H9 (cell line): Measurements from ENCODE around the gene TMEM132D. TPM values are rescaled to one million over a fixed set of nuclear protein-coding genes. Genes with fewer than 3 reads are reported as not detected.

ENCODE experiments used
- DNase-seq: peaks from one replicate; pipeline ENCODE4 v3.0.0-alpha.2; 2017
- H2AFZ ChIP-seq: one replicate; pipeline ENCODE4 v1.6.1; 2013; ENCODE audit warnings: mild to moderate bottlenecking, low read length, control low read depth, moderate library complexity
- H2AK5ac ChIP-seq: 2 replicates; pipeline ENCODE4 v1.6.1; 2013; ENCODE audit warnings: low read length, control low read depth, mixed read lengths; ENCODE audit not compliant: insufficient read length
- H2BK120ac ChIP-seq: one replicate; pipeline ENCODE4 v1.6.1; 2013; ENCODE audit warnings: low read depth, mild to moderate bottlenecking, low read length, control low read depth, inconsistent platforms; ENCODE audit not compliant: poor library complexity, severe bottlenecking
- H2BK12ac ChIP-seq: 2 replicates; pipeline ENCODE4 v1.6.1; 2013; ENCODE audit warnings: low read length, control low read depth, mixed read lengths, low read depth; ENCODE audit not compliant: insufficient read length
- H2BK15ac ChIP-seq: 2 replicates; pipeline ENCODE4 v1.6.1; 2013; ENCODE audit warnings: low read depth, low read length, control low read depth
- H2BK20ac ChIP-seq: one replicate; pipeline ENCODE4 v1.6.1; 2013; ENCODE audit warnings: low read depth, mild to moderate bottlenecking, low read length, control low read depth, inconsistent platforms; ENCODE audit not compliant: poor library complexity, severe bottlenecking
- H2BK5ac ChIP-seq: 2 replicates; pipeline ENCODE4 v1.6.1; 2013; ENCODE audit warnings: low read length, control low read depth, mixed read lengths; ENCODE audit not compliant: insufficient read length
- H3K14ac ChIP-seq: 2 replicates; pipeline ENCODE4 v1.6.1; 2013; ENCODE audit warnings: low read length, control low read depth; ENCODE audit not compliant: insufficient read depth
- H3K18ac ChIP-seq: 2 replicates; pipeline ENCODE4 v1.6.1; 2013; ENCODE audit warnings: low read depth, mild to moderate bottlenecking, mixed read lengths, low read length, control low read depth; ENCODE audit not compliant: insufficient read length
- H3K23ac ChIP-seq: 2 replicates; pipeline ENCODE4 v1.6.1; 2013; ENCODE audit warnings: low read length, control low read depth, mixed read lengths, low read depth; ENCODE audit not compliant: insufficient read length
- H3K23me2 ChIP-seq: 2 replicates; pipeline ENCODE4 v1.6.1; 2013; ENCODE audit warnings: low read depth, mild to moderate bottlenecking, mixed read lengths, low read length, control low read depth; ENCODE audit not compliant: insufficient read length, poor library complexity, severe bottlenecking
- H3K27ac ChIP-seq: 2 replicates; pipeline ENCODE4 v1.5.1; 2013; ENCODE audit warnings: low read length, control low read depth, mixed read lengths, low read depth; ENCODE audit not compliant: insufficient read length
- H3K27me3 ChIP-seq: 2 replicates; pipeline ENCODE4 v1.6.1; 2013; ENCODE audit warnings: low read length, control low read depth, inconsistent platforms; ENCODE audit not compliant: insufficient read depth
- H3K4ac ChIP-seq: 2 replicates; pipeline ENCODE4 v1.6.1; 2013; ENCODE audit warnings: low read depth, mild to moderate bottlenecking, control low read depth, inconsistent platforms, low read length, moderate library complexity
- H3K4me1 ChIP-seq: 2 replicates; pipeline ENCODE4 v1.6.1; 2013; ENCODE audit warnings: low read length, control low read depth, inconsistent platforms; ENCODE audit not compliant: insufficient read depth
- H3K4me2 ChIP-seq: 2 replicates; pipeline ENCODE4 v1.6.1; 2013; ENCODE audit warnings: low read length, control low read depth, mixed read lengths; ENCODE audit not compliant: insufficient read length, insufficient read depth
- H3K56ac ChIP-seq: 2 replicates; pipeline ENCODE4 v1.6.1; 2013; ENCODE audit warnings: low read depth, mild to moderate bottlenecking, mixed read lengths, low read length, control low read depth; ENCODE audit not compliant: insufficient read length
- H3K79me1 ChIP-seq: 2 replicates; pipeline ENCODE4 v1.6.1; 2013; ENCODE audit warnings: low read depth, mild to moderate bottlenecking, moderate library complexity, low read length, control low read depth, inconsistent platforms; ENCODE audit not compliant: insufficient read depth, poor library complexity, severe bottlenecking
- H3K79me2 ChIP-seq: 2 replicates; pipeline ENCODE4 v1.6.1; 2013; ENCODE audit warnings: low read length, control low read depth, inconsistent platforms; ENCODE audit not compliant: insufficient read depth
- H3K9ac ChIP-seq: 2 replicates; pipeline ENCODE4 v1.6.1; 2013; ENCODE audit warnings: low read length, control low read depth, mixed read lengths; ENCODE audit not compliant: insufficient read length; ENCODE audit errors: extremely low read depth
- H3K9me3 ChIP-seq: one replicate; pipeline ENCODE4 v1.6.1; 2013; ENCODE audit warnings: low read depth, low read length, inconsistent platforms; ENCODE audit not compliant: control insufficient read depth
- H3T11ph ChIP-seq: one replicate; pipeline ENCODE4 v1.6.1; 2013; ENCODE audit warnings: mild to moderate bottlenecking, low read length, control low read depth, inconsistent platforms
- H4K20me1 ChIP-seq: one replicate; pipeline ENCODE4 v1.6.1; 2013; ENCODE audit not compliant: control insufficient read depth, insufficient read length, insufficient read depth
- H4K5ac ChIP-seq: 2 replicates; pipeline ENCODE4 v1.6.1; 2013; ENCODE audit warnings: low read depth, mild to moderate bottlenecking, mixed read lengths, low read length, control low read depth; ENCODE audit not compliant: insufficient read length
- H4K8ac ChIP-seq: replicated peaks from 2 replicates; pipeline ENCODE4 v1.6.1; 2013; ENCODE audit warnings: low read length, control low read depth, mixed read lengths, low read depth; ENCODE audit not compliant: insufficient read length
- H4K91ac ChIP-seq: 2 replicates; pipeline ENCODE4 v1.6.1; 2013; ENCODE audit warnings: low read depth, mild to moderate bottlenecking, moderate library complexity, mixed read lengths, low read length, control low read depth; ENCODE audit not compliant: insufficient read length
- H3K27ac Mint-ChIP-seq, 3 experiments: 2 replicates in 2 of 3; 3 replicates in 1 of 3; pipeline ENCODE4 v1.8.0; 2020 to 2021; ENCODE audit warnings: mixed read lengths in 3 of 3, mild to moderate bottlenecking in 1 of 3, moderate library complexity in 1 of 3
- H3K27me3 Mint-ChIP-seq: 2 replicates; pipeline ENCODE4 v1.8.0; 2021; ENCODE audit warnings: low read depth, mild to moderate bottlenecking, moderate library complexity, mixed read lengths
- H3K36me3 Mint-ChIP-seq, 3 experiments: 2 replicates in 2 of 3; 3 replicates in 1 of 3; pipeline ENCODE4 v1.8.0; 2020 to 2021; ENCODE audit warnings: low read depth in 3 of 3, mixed read lengths in 3 of 3; ENCODE audit not compliant: insufficient read depth in 1 of 3
- H3K4me1 Mint-ChIP-seq, 2 experiments: 2 replicates each; pipeline ENCODE4 v1.8.0; 2020; ENCODE audit warnings: mixed read lengths in 2 of 2
- H3K4me3 Mint-ChIP-seq, 2 experiments: 2 replicates in 1 of 2; 3 replicates in 1 of 2; pipeline ENCODE4 v1.8.0; 2020 to 2021; ENCODE audit warnings: mild to moderate bottlenecking in 2 of 2, mixed read lengths in 2 of 2, moderate library complexity in 1 of 2
- H3K9me3 Mint-ChIP-seq, 2 experiments: 2 replicates in 1 of 2; 3 replicates in 1 of 2; pipeline ENCODE4 v1.8.0; 2020; ENCODE audit warnings: mild to moderate bottlenecking in 2 of 2, mixed read lengths in 2 of 2, moderate library complexity in 1 of 2
- WGBS: extraction: QIAGEN DNeasy Blood & Tissue Kit; methylation state at CpG from one replicate; pipeline ENCODE4 v1.1.7; 2013; ENCODE audit warnings: missing lambda C conversion rate, low lambda C conversion rate, mixed read lengths; ENCODE audit not compliant: insufficient read length; ENCODE audit errors: extremely low coverage; 5-methylcytosine and 5-hydroxymethylcytosine counted together
- total RNA-seq: library from RNA; stranded (reverse); gene quantifications from 2 replicates; pipeline ENCODE4 v1.2.1, GENCODE V29; 2021
- TF ChIP-seq, protein P1 (sequence below): fragments of 200-600 bp; sonication (generic); conservative IDR thresholded peaks from 3 replicates; pipeline ENCODE4 v1.8.0; 2021; ENCODE audit warnings: antibody characterized with exemption, mild to moderate bottlenecking

The TMEM132D gene
- total RNA-seq, 1 experiment from 2014 or later, result 6.1 TPM

DNA sequence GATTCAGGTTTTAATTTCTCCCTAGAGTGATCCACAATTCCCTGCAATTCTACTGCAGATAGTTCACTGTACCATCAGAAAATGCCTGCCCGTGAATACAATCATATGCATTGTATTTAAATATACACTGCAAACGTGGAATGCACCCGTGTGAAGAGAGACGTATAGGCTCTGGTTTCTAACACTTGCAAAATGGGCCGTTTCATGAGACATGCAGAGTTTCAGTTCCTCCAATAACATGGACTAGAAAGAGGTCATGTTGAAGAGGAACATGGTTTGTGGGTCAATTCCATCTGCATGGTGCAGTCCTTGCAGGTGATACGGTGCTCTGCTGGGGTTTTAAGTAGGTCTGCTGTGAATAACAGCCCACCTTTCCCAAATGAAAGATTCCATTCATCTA lies 373.3 kb downstream of the TMEM132D start:
- WGBS, result no CpG with 5 or more reads among the region's 6 CpGs
- no peaks in the 10 kb centered on the region for H3K27me3 ChIP-seq

More for the DNA sequence above, 373.3 kb downstream of the TMEM132D start:
- TF ChIP-seq, protein P1, sequence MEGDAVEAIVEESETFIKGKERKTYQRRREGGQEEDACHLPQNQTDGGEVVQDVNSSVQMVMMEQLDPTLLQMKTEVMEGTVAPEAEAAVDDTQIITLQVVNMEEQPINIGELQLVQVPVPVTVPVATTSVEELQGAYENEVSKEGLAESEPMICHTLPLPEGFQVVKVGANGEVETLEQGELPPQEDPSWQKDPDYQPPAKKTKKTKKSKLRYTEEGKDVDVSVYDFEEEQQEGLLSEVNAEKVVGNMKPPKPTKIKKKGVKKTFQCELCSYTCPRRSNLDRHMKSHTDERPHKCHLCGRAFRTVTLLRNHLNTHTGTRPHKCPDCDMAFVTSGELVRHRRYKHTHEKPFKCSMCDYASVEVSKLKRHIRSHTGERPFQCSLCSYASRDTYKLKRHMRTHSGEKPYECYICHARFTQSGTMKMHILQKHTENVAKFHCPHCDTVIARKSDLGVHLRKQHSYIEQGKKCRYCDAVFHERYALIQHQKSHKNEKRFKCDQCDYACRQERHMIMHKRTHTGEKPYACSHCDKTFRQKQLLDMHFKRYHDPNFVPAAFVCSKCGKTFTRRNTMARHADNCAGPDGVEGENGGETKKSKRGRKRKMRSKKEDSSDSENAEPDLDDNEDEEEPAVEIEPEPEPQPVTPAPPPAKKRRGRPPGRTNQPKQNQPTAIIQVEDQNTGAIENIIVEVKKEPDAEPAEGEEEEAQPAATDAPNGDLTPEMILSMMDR, result no peak
- peaks cover 3% of the 10 kb centered on the region; the same call in 1 of the 2 replicates for H3K4me1 ChIP-seq
- no peaks in the 10 kb centered on the region for H3K79me2 ChIP-seq
- H2AFZ ChIP-seq, result no peak overlapping the region
- no peak overlapping the region for H3K4me3 Mint-ChIP-seq
- H3K9me3 ChIP-seq, result no peaks in the 10 kb centered on the region
- H2AK5ac ChIP-seq, result no peak overlapping the region
- H3K79me1 ChIP-seq, result no peaks in the 10 kb centered on the region
- H3K36me3 Mint-ChIP-seq, result no peaks in the 10 kb centered on the region; a peak in 1 of 7 replicates
- H3K4ac ChIP-seq, result no peak overlapping the region
- no peak overlapping the region for H3K27ac Mint-ChIP-seq
- no peak overlapping the region for H3K56ac ChIP-seq
- H3K9ac ChIP-seq, result no peak overlapping the region
- H4K20me1 ChIP-seq, result no peaks in the 10 kb centered on the region
- H3K4me2 ChIP-seq, result no peak overlapping the region
- H2BK20ac ChIP-seq, result no peak overlapping the region
- no peak overlapping the region for H2BK15ac ChIP-seq
- no peaks in the 10 kb centered on the region for H3K27me3 Mint-ChIP-seq
- no peak overlapping the region for H3K23ac ChIP-seq
- H3K27ac ChIP-seq, result no peak overlapping the region
- H3K14ac ChIP-seq, result no peak overlapping the region
- H2BK5ac ChIP-seq, result no peak overlapping the region
- no peak overlapping the region for H4K91ac ChIP-seq
- H2BK12ac ChIP-seq, result no peak overlapping the region
- no peak overlapping the region for H4K8ac ChIP-seq
- H3K23me2 ChIP-seq, result no peaks in the 10 kb centered on the region
- no peaks in the 10 kb centered on the region for H3K9me3 Mint-ChIP-seq
- no peak for DNase-seq
- H3T11ph ChIP-seq, result no peak overlapping the region
- H4K5ac ChIP-seq, result no peak overlapping the region
- no peak overlapping the region for H3K18ac ChIP-seq
- H2BK120ac ChIP-seq, result no peak overlapping the region
- peaks cover 21 to 32% of the 10 kb centered on the region in 2 experiments for H3K4me1 Mint-ChIP-seq
